CD4-positive, alpha-beta T cell treated with Interleukin-15 for 4 hours (primary cell): Measurements from ENCODE around the gene PSORS1C2.

ENCODE experiments used
- DNase-seq: peaks from one replicate; pipeline ENCODE4 v3.0.0-alpha.2; 2020; ENCODE audit warnings: low spot score

The PSORS1C2 gene

GRCh38 chr6:31139599-31139998, 733 bp upstream of the PSORS1C2 start:
- DNase-seq = no peak

GRCh38 chr6:31135710-31136109, 3.2 kb downstream of the PSORS1C2 start:
- no peak for DNase-seq

- DNase-seq = no peak
These were observed 6.1 kb downstream of the PSORS1C2 start for GRCh38 chr6:31132806-31133205.

GRCh38 chr6:31131595-31131994, 7.3 kb downstream of the PSORS1C2 start:
- no peak for DNase-seq

- DNase-seq = no peak
These were observed 8.1 kb downstream of the PSORS1C2 start for GRCh38 chr6:31130751-31131150.

- no peak for DNase-seq
These were observed 9.7 kb downstream of the PSORS1C2 start for GRCh38 chr6:31129130-31129529.

- peak; percentile 75 for DNase-seq
These were observed 10.7 kb downstream of the PSORS1C2 start for GRCh38 chr6:31128093-31128676.

- no peak for DNase-seq
These were observed 12.3 kb downstream of the PSORS1C2 start for GRCh38 chr6:31126396-31127175.

- DNase-seq = no peak
These were observed 13.1 kb downstream of the PSORS1C2 start for GRCh38 chr6:31125586-31126363.

GRCh38 chr6:31125162-31125561, 13.7 kb downstream of the PSORS1C2 start:
- no peak for DNase-seq

GRCh38 chr6:31122791-31123706, 15.8 kb downstream of the PSORS1C2 start:
- no peak for DNase-seq

GRCh38 chr6:31121131-31121790, 17.6 kb downstream of the PSORS1C2 start:
- no peak for DNase-seq

- DNase-seq = no peak
These were observed 18.5 kb downstream of the PSORS1C2 start, which contains the start of gene CDSN for GRCh38 chr6:31120151-31120915. CDSN (minus strand) TSS chr6:31120446; CDS start chr6:31120419, 27 bp downstream.

GRCh38 chr6:31118178-31118577, 20.7 kb downstream of the PSORS1C2 start:
- no peak for DNase-seq

- DNase-seq = no peak
These were observed 22.0 kb downstream of the PSORS1C2 start for GRCh38 chr6:31116661-31117385.

- DNase-seq = no peak
These were observed 22.8 kb downstream of the PSORS1C2 start for GRCh38 chr6:31115941-31116560.

GRCh38 chr6:31114970-31115849, 23.7 kb downstream of the PSORS1C2 start:
- peak; percentile 12 for DNase-seq

GRCh38 chr6:31114541-31114878, 24.4 kb downstream of the PSORS1C2 start, which contains the start of gene PSORS1C1:
PSORS1C1 (plus strand) TSS chr6:31114800; CDS start chr6:31129633, 14,833 bp downstream.
- DNase-seq = no peak
